ENCODE results near the gene PKP1.

The PKP1 gene

GRCh38 chr1:201283836-201284553, 689 bp downstream of the PKP1 start:
- no peak for DNase-seq

- DNase-seq: no peak
Measured at GRCh38 chr1:201284636-201285035, 1.3 kb downstream of the PKP1 start.

- DNase-seq: no peak
Measured at GRCh38 chr1:201285846-201286245, 2.5 kb downstream of the PKP1 start.

- no peak for DNase-seq
Measured at GRCh38 chr1:201286445-201286844, 3.1 kb downstream of the PKP1 start.

- no peak for DNase-seq
Measured at GRCh38 chr1:201288007-201288406, 4.7 kb downstream of the PKP1 start.

- DNase-seq: no peak
Measured at GRCh38 chr1:201288765-201289164, 5.5 kb downstream of the PKP1 start.

- no peak for DNase-seq
Measured at GRCh38 chr1:201290551-201290950, 7.2 kb downstream of the PKP1 start.

GRCh38 chr1:201291916-201292315, 8.6 kb downstream of the PKP1 start:
- no peak for DNase-seq

- no peak for DNase-seq
Measured at GRCh38 chr1:201294876-201295275, 11.6 kb downstream of the PKP1 start.

GRCh38 chr1:201295346-201295745, 12.0 kb downstream of the PKP1 start:
- no peak for DNase-seq

GRCh38 chr1:201295861-201296260, 12.6 kb downstream of the PKP1 start:
- DNase-seq: no peak

- no peak for DNase-seq
Measured at GRCh38 chr1:201296352-201296751, 13.0 kb downstream of the PKP1 start.

- DNase-seq: no peak
Measured at GRCh38 chr1:201298396-201299381, 15.4 kb downstream of the PKP1 start.

GRCh38 chr1:201299968-201300367, 16.7 kb downstream of the PKP1 start:
- DNase-seq: no peak

- no peak for DNase-seq
Measured at GRCh38 chr1:201300641-201301040, 17.3 kb downstream of the PKP1 start.

GRCh38 chr1:201302163-201303152, 19.2 kb downstream of the PKP1 start:
- no peak for DNase-seq

- DNase-seq: no peak
Measured at GRCh38 chr1:201304126-201304525, 20.8 kb downstream of the PKP1 start.

GRCh38 chr1:201305815-201306214, 22.5 kb downstream of the PKP1 start:
- no peak for DNase-seq

GRCh38 chr1:201307231-201307630, 23.9 kb downstream of the PKP1 start:
- DNase-seq: no peak

- DNase-seq: no peak
Measured at GRCh38 chr1:201307760-201308499, 24.6 kb downstream of the PKP1 start.

GRCh38 chr1:201309416-201309815, 26.1 kb downstream of the PKP1 start:
- no peak for DNase-seq

Data from effector CD8-positive, alpha-beta T cell (primary cell).